ENCODE results near the gene PRR7.

DNA sequence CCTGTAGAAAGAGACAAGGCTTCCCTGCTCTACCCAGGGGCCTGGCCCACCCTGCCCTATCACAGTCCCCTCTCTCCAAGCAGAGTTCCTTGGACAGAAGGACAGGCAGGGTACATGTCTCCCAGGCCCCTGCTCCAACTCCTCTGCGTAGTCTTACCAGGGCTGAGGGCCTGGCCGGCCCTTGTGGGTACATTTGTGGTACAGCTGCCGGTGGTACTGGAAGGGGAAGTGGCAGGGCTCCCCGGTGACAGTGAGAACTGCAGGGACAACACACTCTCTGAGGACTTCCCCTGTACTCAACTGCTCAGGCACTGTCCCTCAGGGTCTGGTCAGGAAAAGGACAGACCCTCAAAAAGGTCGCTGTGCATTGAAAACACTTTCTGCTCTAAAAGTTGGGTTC is 40.8 kb upstream of the PRR7 start:
- TF ChIP-seq CTCF (conservative IDR thresholded peaks at IDR 0.05; ENCODE audit: low read depth in 2 of 2) (no peak), EZH2phosphoT487 (IDR thresholded peaks at IDR 0.05; ENCODE audit: unreplicated experiment) (no peak), EZH2 (IDR thresholded peaks at IDR 0.05; ENCODE audit: low read depth, unreplicated experiment) (no peak), CREB1 (CRISPR knock-in tag; IDR thresholded peaks at IDR 0.05; ENCODE audit: low read depth) (no peak), POLR2AphosphoS5 (IDR thresholded peaks at IDR 0.05; ENCODE audit: low read depth) (no peak), ZNF114 (CRISPR knock-in tag; IDR thresholded peaks at IDR 0.05) (no peak), ZNF331 (CRISPR knock-in tag; IDR thresholded peaks at IDR 0.05; ENCODE audit: low read depth) (no peak), JUNB (IDR thresholded peaks at IDR 0.05; ENCODE audit: unreplicated experiment) (no peak), STAT1 (IDR thresholded peaks at IDR 0.05; ENCODE audit: unreplicated experiment) (no peak), ETS1 (IDR thresholded peaks at IDR 0.05) (no peak), NANOG (IDR thresholded peaks at IDR 0.05; ENCODE audit: borderline replicate concordance) (no peak)
- TF ChIP-seq, protein P1, sequence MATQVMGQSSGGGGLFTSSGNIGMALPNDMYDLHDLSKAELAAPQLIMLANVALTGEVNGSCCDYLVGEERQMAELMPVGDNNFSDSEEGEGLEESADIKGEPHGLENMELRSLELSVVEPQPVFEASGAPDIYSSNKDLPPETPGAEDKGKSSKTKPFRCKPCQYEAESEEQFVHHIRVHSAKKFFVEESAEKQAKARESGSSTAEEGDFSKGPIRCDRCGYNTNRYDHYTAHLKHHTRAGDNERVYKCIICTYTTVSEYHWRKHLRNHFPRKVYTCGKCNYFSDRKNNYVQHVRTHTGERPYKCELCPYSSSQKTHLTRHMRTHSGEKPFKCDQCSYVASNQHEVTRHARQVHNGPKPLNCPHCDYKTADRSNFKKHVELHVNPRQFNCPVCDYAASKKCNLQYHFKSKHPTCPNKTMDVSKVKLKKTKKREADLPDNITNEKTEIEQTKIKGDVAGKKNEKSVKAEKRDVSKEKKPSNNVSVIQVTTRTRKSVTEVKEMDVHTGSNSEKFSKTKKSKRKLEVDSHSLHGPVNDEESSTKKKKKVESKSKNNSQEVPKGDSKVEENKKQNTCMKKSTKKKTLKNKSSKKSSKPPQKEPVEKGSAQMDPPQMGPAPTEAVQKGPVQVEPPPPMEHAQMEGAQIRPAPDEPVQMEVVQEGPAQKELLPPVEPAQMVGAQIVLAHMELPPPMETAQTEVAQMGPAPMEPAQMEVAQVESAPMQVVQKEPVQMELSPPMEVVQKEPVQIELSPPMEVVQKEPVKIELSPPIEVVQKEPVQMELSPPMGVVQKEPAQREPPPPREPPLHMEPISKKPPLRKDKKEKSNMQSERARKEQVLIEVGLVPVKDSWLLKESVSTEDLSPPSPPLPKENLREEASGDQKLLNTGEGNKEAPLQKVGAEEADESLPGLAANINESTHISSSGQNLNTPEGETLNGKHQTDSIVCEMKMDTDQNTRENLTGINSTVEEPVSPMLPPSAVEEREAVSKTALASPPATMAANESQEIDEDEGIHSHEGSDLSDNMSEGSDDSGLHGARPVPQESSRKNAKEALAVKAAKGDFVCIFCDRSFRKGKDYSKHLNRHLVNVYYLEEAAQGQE (IDR thresholded peaks at IDR 0.05; ENCODE audit: unreplicated experiment), result no peak

Measured in GM23338 (cell line).